ENCODE measurements around the gene COPS4.

Gene COPS4

GRCh38 chr4:83011689-83012199, 23.2 kb upstream of the COPS4 start:
- no peak for DNase-seq
- intact Hi-C loops (cut with DNase I; ENCODE audit: low total_unique reads) = loop anchor here (5.0 to 10.0 kb wide), 3 partner anchors 109 to 584 kb away; partner anchors contain the start of genes HELQ, MRPS18C and THAP9
- no peaks in the 10 kb centered on the region for H3K27me3 ChIP-seq
- no peaks in the 10 kb centered on the region for H3K36me3 ChIP-seq
- H3K4me3 ChIP-seq = peak overlapping the region; percentile 74 to 75
- no peaks in the 10 kb centered on the region for H3K9me3 ChIP-seq
- H3K4me1 ChIP-seq = peaks cover 0 to 28% (median 21%) of the 10 kb centered on the region in 4 donors
- TF ChIP-seq CTCF (IDR thresholded peaks at IDR 0.05) = no peak
- H3K27ac ChIP-seq = peak overlapping the region; percentile 75 to 87

GRCh38 chr4:83012200-83012686, 22.7 kb upstream of the COPS4 start:
- H3K9me3 ChIP-seq = no peaks in the 10 kb centered on the region
- peak; percentile 33 to 70 for DNase-seq
- TF ChIP-seq CTCF (IDR thresholded peaks at IDR 0.05) = no peak
- no peaks in the 10 kb centered on the region for H3K36me3 ChIP-seq
- peaks cover 0 to 28% (median 21%) of the 10 kb centered on the region in 4 donors for H3K4me1 ChIP-seq
- no peaks in the 10 kb centered on the region for H3K27me3 ChIP-seq
- peak overlapping the region; percentile 74 to 75 for H3K4me3 ChIP-seq
- intact Hi-C loops (cut with DNase I; ENCODE audit: low total_unique reads) = loop anchor here (5.0 to 10.0 kb wide), 3 partner anchors 110 to 585 kb away; partner anchors contain the start of genes HELQ, MRPS18C and THAP9
- H3K27ac ChIP-seq = peak overlapping the region; percentile 75 to 87

DNA sequence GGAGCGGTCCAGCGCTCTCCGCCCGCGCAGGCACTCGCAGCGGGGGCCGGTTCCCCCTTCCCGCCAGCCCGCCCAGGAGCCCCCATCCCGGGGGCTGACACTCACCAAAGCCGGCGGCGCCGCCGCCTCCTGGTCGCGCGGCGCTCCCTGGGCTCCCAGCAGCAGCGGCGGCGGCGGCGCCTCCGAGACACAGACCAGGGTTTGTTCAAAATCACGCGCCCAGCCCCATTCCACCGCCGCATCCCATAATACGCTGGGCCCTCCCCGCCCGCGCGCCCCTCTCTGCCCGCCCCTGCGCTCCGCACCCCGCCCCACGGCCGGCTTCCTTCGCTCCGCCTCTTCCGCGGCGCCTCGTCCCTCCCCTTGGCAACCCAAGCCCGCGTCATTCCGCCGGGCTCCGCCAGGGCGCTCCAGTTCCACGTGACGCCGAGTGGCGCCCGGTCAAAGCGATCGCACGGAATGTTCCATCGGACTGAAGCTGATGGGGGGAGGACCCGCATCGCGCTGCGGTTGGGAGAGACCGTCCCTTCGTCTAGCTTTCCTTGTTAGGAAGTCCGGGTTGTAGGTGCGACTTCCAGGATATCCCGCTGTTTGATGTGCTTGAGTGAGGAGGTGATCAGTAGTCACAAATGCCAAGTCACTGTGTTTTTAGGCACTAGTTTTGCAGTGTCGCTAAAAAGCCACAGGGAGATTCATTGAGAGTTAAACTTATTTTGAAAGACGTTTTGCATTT, 22.1 kb upstream of the COPS4 start:
- peak overlapping the region; percentile 75 to 87 for H3K27ac ChIP-seq
- intact Hi-C loops (cut with DNase I; ENCODE audit: low total_unique reads) = loop anchor here (5.0 to 10.0 kb wide), 3 partner anchors 111 to 586 kb away; partner anchors contain the start of genes HELQ, MRPS18C and THAP9
- H3K4me1 ChIP-seq = peaks cover 0 to 28% (median 19%) of the 10 kb centered on the region in 4 donors
- peak; percentile 94 to 98 for DNase-seq
- no peaks in the 10 kb centered on the region for H3K36me3 ChIP-seq
- H3K4me3 ChIP-seq = peak overlapping the region; percentile 74 to 75
- no peaks in the 10 kb centered on the region for H3K9me3 ChIP-seq
- TF ChIP-seq CTCF (IDR thresholded peaks at IDR 0.05) = peak; percentile 71 to 76
- no peaks in the 10 kb centered on the region for H3K27me3 ChIP-seq

DNA sequence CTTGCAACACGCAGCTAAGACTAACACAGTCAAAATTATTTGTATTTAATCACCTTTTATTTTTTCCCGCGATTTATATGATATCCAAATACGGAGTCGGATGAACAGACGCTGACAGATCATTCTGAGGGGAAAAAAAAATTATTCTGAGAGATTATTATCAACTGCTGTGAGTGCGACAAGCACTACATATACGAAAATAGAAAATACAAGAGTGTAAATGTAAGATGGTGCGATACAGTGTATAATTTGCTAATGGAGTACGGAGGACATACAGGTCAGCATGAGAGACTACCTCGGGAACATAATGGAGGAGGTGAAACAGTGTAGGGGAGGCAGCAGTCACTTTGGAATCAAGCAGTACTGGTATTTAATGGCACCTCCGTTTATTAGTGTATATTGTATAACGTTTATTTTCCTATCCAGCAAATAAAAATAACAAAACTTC, 21.5 kb upstream of the COPS4 start:
- DNase-seq = no peak
- peak overlapping the region; percentile 75 to 87 for H3K27ac ChIP-seq
- peaks cover 0 to 25% (median 17%) of the 10 kb centered on the region in 4 donors for H3K4me1 ChIP-seq
- intact Hi-C loops (cut with DNase I; ENCODE audit: low total_unique reads) = loop anchor here (5.0 to 10.0 kb wide), 3 partner anchors 111 to 586 kb away; partner anchors contain the start of genes HELQ, MRPS18C and THAP9
- TF ChIP-seq CTCF (IDR thresholded peaks at IDR 0.05) = no peak
- H3K27me3 ChIP-seq = no peaks in the 10 kb centered on the region
- no peaks in the 10 kb centered on the region for H3K36me3 ChIP-seq
- H3K9me3 ChIP-seq = no peaks in the 10 kb centered on the region
- H3K4me3 ChIP-seq = peak overlapping the region; percentile 74 to 75

GRCh38 chr4:83013902-83014301, 21.1 kb upstream of the COPS4 start:
- Histone ChIP-seq H3K4me1 (peaks cover 0 to 21% (median 15%) of the 10 kb centered on the region in 4 donors), H3K36me3 (no peaks in the 10 kb centered on the region), H3K27me3 (no peaks in the 10 kb centered on the region), H3K9me3 (no peaks in the 10 kb centered on the region), H3K4me3 (peak overlapping the region in 1 of 2 donors; percentile 74), H3K27ac (peak overlapping the region in 1 of 2 donors; percentile 87)
- no peak for DNase-seq
- no peak for TF ChIP-seq CTCF (IDR thresholded peaks at IDR 0.05)
- intact Hi-C loops (cut with DNase I; ENCODE audit: low total_unique reads) = loop anchor here (5.0 to 10.0 kb wide), 3 partner anchors 112 to 587 kb away; partner anchors contain the start of genes HELQ, MRPS18C and THAP9
